K562 (cell line): ENCODE data around the gene UBE2N. TPM values are rescaled to one million over a fixed set of nuclear protein-coding genes. Genes with fewer than 3 reads are reported as not detected.
A peak's percentile ranks its signal among the peaks of the same experiment; 100 is the strongest.

Experiments used
- ATAC-seq: fragments of 200-7000 bp; cut with Tn5 transposase; 3 replicates; pipeline ENCODE4 v1.9.1; 2020; ENCODE audit warnings: moderate library complexity
- BruUV-seq: library from RNA; stranded (reverse); fragments of 400-500 nt; replicated peaks from 2 replicates; lab custom pipeline; 2021; lab: Mats Ljungman, UMichigan
- CTCF ChIA-PET: fragments of 300-600 bp; formaldehyde crosslinking; extraction: SDS; loops from one replicate; lab custom pipeline; 2021; ENCODE audit warnings: low intra/inter-chr PET ratio; lab: Yijun Ruan, JAX
- POLR2A ChIA-PET: fragments of 300-600, 350-650 bp; sonication (Branson Sonifier 250); formaldehyde crosslinking; extraction: SDS; loops from one replicate; lab custom pipeline; 2021; ENCODE audit warnings: antibody characterized with exemption, inconsistent platforms; lab: Yijun Ruan, JAX
- DNase-seq, 4 experiments: peaks; one replicate each; pipeline versions ENCODE4 v3.0.0 to v3.0.0-alpha.2; 2011 to 2018; ENCODE audit warnings: low spot score in 3 of 4, mixed read lengths in 3 of 4; ENCODE audit errors: extremely low read depth in 1 of 4
- FAIRE-seq: peaks from 2 replicates; lab custom pipeline; 2011; peaks lifted over from hg19 to GRCh38; lab: Jason Lieb, UNC
- H2AFZ ChIP-seq: 2 replicates; pipeline ENCODE4 v1.6.0; 2011; ENCODE audit warnings: low read depth, low read length, control low read depth, inconsistent platforms
- H3K27ac ChIP-seq: fragments of 200-600 bp; 3 replicates; pipeline ENCODE4 v1.8.0; 2011; ENCODE audit warnings: low read depth, mild to moderate bottlenecking, control low read depth, inconsistent platforms, low read length, moderate library complexity, mixed read lengths; ENCODE audit errors: extremely low read depth
- H3K27me3 ChIP-seq, 2 experiments: fragments of 300-600 bp in 1 of 2; 2 replicates in 1 of 2; 3 replicates in 1 of 2; pipeline versions ENCODE4 v1.6.0 to v1.8.0; 2011; ENCODE audit warnings: inconsistent platforms in 2 of 2, low read length in 2 of 2, mild to moderate bottlenecking in 1 of 2, mixed read lengths in 1 of 2, moderate library complexity in 1 of 2; ENCODE audit not compliant: control insufficient read depth in 2 of 2, insufficient read depth in 2 of 2
- H3K36me3 ChIP-seq: fragments of 300-600 bp; 3 replicates; pipeline ENCODE4 v1.8.0; 2011; ENCODE audit warnings: mild to moderate bottlenecking, low read length, inconsistent platforms; ENCODE audit not compliant: control insufficient read depth, insufficient read depth
- H3K4me1 ChIP-seq, 2 experiments: fragments of 200-600 bp in 1 of 2; replicated peaks in 1 of 2; 2 replicates in 1 of 2; 3 replicates in 1 of 2; pipeline versions ENCODE4 v1.5.1 to v1.8.0; 2011; ENCODE audit warnings: inconsistent platforms in 2 of 2, low read length in 2 of 2, mild to moderate bottlenecking in 1 of 2, mixed read lengths in 1 of 2, moderate library complexity in 1 of 2; ENCODE audit not compliant: control insufficient read depth in 2 of 2, insufficient read depth in 2 of 2
- H3K4me2 ChIP-seq: 2 replicates; pipeline ENCODE4 v1.6.1; 2011; ENCODE audit warnings: low read length, control low read depth, inconsistent platforms, mixed read lengths; ENCODE audit not compliant: insufficient read depth
- H3K4me3 ChIP-seq: fragments of 200-600 bp; sonication (generic), shearing (Covaris generic); 2 replicates; pipeline ENCODE4 v1.5.1; 2016; ENCODE audit warnings: control low read depth, inconsistent platforms
- H3K79me2 ChIP-seq: fragments of 200-600 bp; 3 replicates; pipeline ENCODE4 v1.8.0; 2011; ENCODE audit warnings: low read length, inconsistent platforms; ENCODE audit not compliant: control insufficient read depth, insufficient read depth
- H3K9ac ChIP-seq, 2 experiments: 2 replicates each; pipeline versions ENCODE4 v1.6.0 to v1.6.1; 2011; ENCODE audit warnings: low read depth in 2 of 2, low read length in 2 of 2, control low read depth in 1 of 2, inconsistent platforms in 1 of 2, mild to moderate bottlenecking in 1 of 2, mixed read lengths in 1 of 2; ENCODE audit not compliant: insufficient read depth in 1 of 2
- H3K9me1 ChIP-seq: one replicate; pipeline ENCODE4 v1.6.0; 2011; ENCODE audit warnings: inconsistent platforms, mild to moderate bottlenecking, low read length, moderate library complexity; ENCODE audit not compliant: control insufficient read depth, insufficient read depth
- H3K9me3 ChIP-seq: replicated peaks from 2 replicates; pipeline ENCODE4 v1.5.1; 2011; ENCODE audit warnings: low read depth, low read length, inconsistent platforms; ENCODE audit not compliant: control insufficient read depth, insufficient read depth
- H4K20me1 ChIP-seq: replicated peaks from 2 replicates; pipeline ENCODE4 v1.6.1; 2011; ENCODE audit warnings: low read length, inconsistent platforms, mixed read lengths; ENCODE audit not compliant: control insufficient read depth, insufficient read depth
- ATF6 ChIP-seq: sonication (generic); formaldehyde crosslinking; IDR thresholded peaks from 2 replicates; pipeline ENCODE4 v1.4.0; 2020; ENCODE audit warnings: mild to moderate bottlenecking, missing genetic modification reagents
- BACH1 ChIP-seq: fragments of 200-800 bp; sonication (Bioruptor generic); IDR thresholded peaks from 2 replicates; pipeline ENCODE4 v1.6.1; 2016; ENCODE audit warnings: missing genetic modification characterization, missing compliant biosample characterization
- CBFA2T3 ChIP-seq: fragments of 450-650 bp; IDR thresholded peaks from 2 replicates; pipeline ENCODE4 v1.6.1; 2017
- CBX2 ChIP-seq: fragments of 200-600 bp; sonication (generic); IDR thresholded peaks from one replicate; pipeline ENCODE4 v1.6.1; 2012; ENCODE audit warnings: mild to moderate bottlenecking, low read length, inconsistent platforms; ENCODE audit not compliant: insufficient read depth, poor library complexity, severe bottlenecking
- CBX8 ChIP-seq: fragments of 200-600 bp; sonication (generic); IDR thresholded peaks from 2 replicates; pipeline ENCODE4 v1.6.1; 2012; ENCODE audit warnings: borderline replicate concordance, mixed run types, low read depth, mild to moderate bottlenecking, moderate library complexity, mixed read lengths, low read length, control low read depth, inconsistent platforms; ENCODE audit not compliant: poor library complexity, severe bottlenecking; ENCODE audit errors: extremely low read depth
- FOSL1 ChIP-seq: fragments of 200-800 bp; sonication (Bioruptor generic); conservative IDR thresholded peaks from 2 replicates; pipeline ENCODE4 v1.6.1; 2016; ENCODE audit warnings: missing genetic modification characterization, missing compliant biosample characterization
- FOXA3 ChIP-seq, 2 experiments: fragments of 450-650 bp in 1 of 2; sonication (generic) in 1 of 2; formaldehyde crosslinking; IDR thresholded peaks in 1 of 2; conservative IDR thresholded peaks in 1 of 2; 2 replicates each; pipeline versions ENCODE4 v1.4.0 to v1.8.0; 2020 to 2022; ENCODE audit warnings: mild to moderate bottlenecking in 2 of 2, missing genetic modification reagents in 1 of 2
- GTF2F1 ChIP-seq: IDR thresholded peaks from 2 replicates; pipeline ENCODE4 v1.6.1; 2011; ENCODE audit warnings: low read depth, low read length, improper control_type of control experiment
- KAT7 ChIP-seq: sonication (generic); formaldehyde crosslinking; IDR thresholded peaks from 2 replicates; pipeline ENCODE4 v1.8.0; 2022; ENCODE audit warnings: missing genetic modification reagents, mild to moderate bottlenecking, borderline replicate concordance
- NFE2 ChIP-seq: IDR thresholded peaks from 2 replicates; pipeline ENCODE4 v1.6.1; 2014; ENCODE audit warnings: antibody characterized with exemption, low read depth
- NFIX ChIP-seq: fragments of 250-450 bp; sonication (Bioruptor Pico); IDR thresholded peaks from 2 replicates; pipeline ENCODE4 v1.4.0; 2020; ENCODE audit warnings: low read depth, mild to moderate bottlenecking, moderate library complexity
- NR2C1 ChIP-seq, 2 experiments: fragments of 450-650 bp; IDR thresholded peaks; 2 replicates each; pipeline ENCODE4 v1.6.1; 2017; ENCODE audit warnings: mild to moderate bottlenecking in 2 of 2, antibody characterized with exemption in 1 of 2, inconsistent platforms in 1 of 2, missing compliant biosample characterization in 1 of 2, missing genetic modification characterization in 1 of 2
- PCBP2 ChIP-seq: fragments of 200-400 bp; formaldehyde crosslinking; IDR thresholded peaks from 2 replicates; pipeline ENCODE4 v1.6.1; 2018; ENCODE audit warnings: low read length, low read depth, mild to moderate bottlenecking, moderate library complexity; ENCODE audit not compliant: poor library complexity, severe bottlenecking
- POLR2B ChIP-seq: fragments of 450-650 bp; IDR thresholded peaks from 2 replicates; pipeline ENCODE4 v1.6.1; 2018; ENCODE audit warnings: low read depth; ENCODE audit not compliant: partially characterized antibody
- PURB ChIP-seq: sonication (generic); formaldehyde crosslinking; IDR thresholded peaks from 2 replicates; pipeline ENCODE4 v1.9.0; 2021; ENCODE audit warnings: low read depth, mild to moderate bottlenecking, missing genetic modification reagents
- RBM39 ChIP-seq: fragments of 200-400 bp; formaldehyde crosslinking; optimal IDR thresholded peaks from 2 replicates; pipeline ENCODE3; 2018; ENCODE audit warnings: low read depth, low read length
- ZNF197 ChIP-seq: fragments of 200-800 bp; sonication (Bioruptor generic); IDR thresholded peaks from 2 replicates; pipeline ENCODE4 v1.6.1; 2016; ENCODE audit warnings: low read depth, missing genetic modification characterization, missing compliant biosample characterization
- ZNF280A ChIP-seq: fragments of 450-650 bp; IDR thresholded peaks from 2 replicates; pipeline ENCODE4 v1.6.1; 2018; ENCODE audit warnings: mild to moderate bottlenecking, low read depth; ENCODE audit not compliant: partially characterized antibody
- ZNF75A ChIP-seq: fragments of 450-650 bp; formaldehyde crosslinking; IDR thresholded peaks from 2 replicates; pipeline ENCODE4 v1.4.0; 2020; ENCODE audit warnings: mild to moderate bottlenecking
- WGBS: fragments of 100-300 bp; shearing (Covaris generic); methylation state at CpG from one replicate; pipeline ENCODE4 v1.1.6; 2016; ENCODE audit warnings: low coverage, mixed read lengths; ENCODE audit not compliant: insufficient coverage; ENCODE audit errors: missing lambda C conversion rate; 5-methylcytosine and 5-hydroxymethylcytosine counted together
- in situ Hi-C: fragments of 300-500 bp; cut with MboI; formaldehyde crosslinking; loops from 4 replicates; pipeline ENCODE4 v1.15.0; 2018; ENCODE audit warnings: inconsistent platforms, mixed read lengths
- intact Hi-C: fragments of 100-400 bp; cut with micrococcal nuclease; formaldehyde crosslinking; loops from 2 replicates; pipeline ENCODE4 v1.14.2; 2022
- polyA plus RNA-seq, 8 experiments: library from polyadenylated mRNA; depleted of rRNA in 4 of 8; stranded (reverse) in 5 of 8; unstranded in 3 of 8; fragments of >200 nt; fragmentation: Nextera tagmentation in 2 of 8; fragmentation: Illumina TruSeq in 1 of 8; extraction: Ambion mirVana in 2 of 8; extraction: Trizol in 1 of 8; gene quantifications; 2 replicates each; pipeline versions ENCODE4 v1.2.1 to v1.2.3, GENCODE V29; 2011 to 2014; ENCODE audit warnings: inconsistent platforms in 1 of 8, missing spikeins in 1 of 8
- total RNA-seq, 7 experiments: library from RNA; depleted of rRNA in 6 of 7; stranded (reverse); fragments of >200 nt in 6 of 7; fragmentation: Illumina TruSeq in 2 of 7; extraction: Trizol in 2 of 7; gene quantifications; 2 replicates each; pipeline versions ENCODE4 v1.2.1 to v1.2.3, GENCODE V29; 2011 to 2021; ENCODE audit warnings: low replicate concordance in 1 of 7

The UBE2N gene
- total and polyA plus RNA-seq, 9 of the 15 experiments (the other 6 are each of a cell fraction or from before 2014, with no cell fraction given) = 189 to 826 (median 260) TPM

- peaks cover 5 to 7% of the 10 kb centered on the region in 2 experiments; a peak in 3 of 5 replicates for H3K4me1 ChIP-seq
- BruUV-seq = no TSS peak
- H3K27me3 ChIP-seq = no peaks in the 10 kb centered on the region
- DNase-seq (no peak), FAIRE-seq (no peak), ATAC-seq (peak; percentile 30)
- no peak overlapping the region for H3K4me3 ChIP-seq
- no peaks in the 10 kb centered on the region for H3K9me3 ChIP-seq
- ChIA-PET CTCF (no interaction called here), POLR2A (interaction anchor here (0.5 to 2.9 kb wide), 3 partner anchors 8 to 34 kb away, joined by 3 to 16 read pairs (median 3); no protein-coding TSS in a partner anchor)
- H3K27ac ChIP-seq = no peak overlapping the region
- H3K9me1 ChIP-seq = no peaks in the 10 kb centered on the region
- H2AFZ ChIP-seq = no peak overlapping the region
- intact Hi-C loops = loop anchor here (10.0 kb wide), 1 partner anchor 675 kb away; no protein-coding TSS in a partner anchor
- peaks cover 24% of the 10 kb centered on the region for H4K20me1 ChIP-seq
- no peak overlapping the region for H3K9ac ChIP-seq
- peaks cover 3% of the 10 kb centered on the region; the same call in 2 of the 3 replicates for H3K36me3 ChIP-seq
- in situ Hi-C loops = loop anchor here (10.0 kb wide), 1 partner anchor 675 kb away; no protein-coding TSS in a partner anchor
- H3K4me2 ChIP-seq = no peak overlapping the region
- WGBS = 79% methylated on average over 1 of the region's 1 CpG
- peaks cover 98% of the 10 kb centered on the region for H3K79me2 ChIP-seq
- TF ChIP-seq CBFA2T3 (no peak), ZNF75A (CRISPR knock-in tag) (no peak), NFIX (CRISPR knock-in tag) (no peak), ZNF280A (no peak), FOSL1 (tag) (no peak), POLR2B (no peak), KAT7 (CRISPR knock-in tag) (no peak), NR2C1 (IDR thresholded peaks at IDR 0.05) (no peak), NR2C1 (tag; IDR thresholded peaks at IDR 0.05) (no peak), ATF6 (CRISPR knock-in tag) (no peak), FOXA3 (CRISPR knock-in tag; conservative IDR thresholded peaks at IDR 0.05 in 1 of 2, IDR thresholded peaks at IDR 0.05 in 1 of 2) (no peak), ZNF197 (no peak), BACH1 (tag) (no peak), CBX2 (no peak), PURB (CRISPR knock-in tag) (no peak), RBM39 (no peak), PCBP2 (no peak), NFE2 (no peak), CBX8 (no peak), GTF2F1 (no peak)
Measured at GRCh38 chr12:93429852-93430251, 11.9 kb downstream of the UBE2N start.
